ENCODE measurements around the gene CCDC178.

The CCDC178 gene

GRCh38 chr18:33034945-33035344 lies 405.6 kb downstream of the CCDC178 start:
- TF ChIP-seq, protein P1, sequence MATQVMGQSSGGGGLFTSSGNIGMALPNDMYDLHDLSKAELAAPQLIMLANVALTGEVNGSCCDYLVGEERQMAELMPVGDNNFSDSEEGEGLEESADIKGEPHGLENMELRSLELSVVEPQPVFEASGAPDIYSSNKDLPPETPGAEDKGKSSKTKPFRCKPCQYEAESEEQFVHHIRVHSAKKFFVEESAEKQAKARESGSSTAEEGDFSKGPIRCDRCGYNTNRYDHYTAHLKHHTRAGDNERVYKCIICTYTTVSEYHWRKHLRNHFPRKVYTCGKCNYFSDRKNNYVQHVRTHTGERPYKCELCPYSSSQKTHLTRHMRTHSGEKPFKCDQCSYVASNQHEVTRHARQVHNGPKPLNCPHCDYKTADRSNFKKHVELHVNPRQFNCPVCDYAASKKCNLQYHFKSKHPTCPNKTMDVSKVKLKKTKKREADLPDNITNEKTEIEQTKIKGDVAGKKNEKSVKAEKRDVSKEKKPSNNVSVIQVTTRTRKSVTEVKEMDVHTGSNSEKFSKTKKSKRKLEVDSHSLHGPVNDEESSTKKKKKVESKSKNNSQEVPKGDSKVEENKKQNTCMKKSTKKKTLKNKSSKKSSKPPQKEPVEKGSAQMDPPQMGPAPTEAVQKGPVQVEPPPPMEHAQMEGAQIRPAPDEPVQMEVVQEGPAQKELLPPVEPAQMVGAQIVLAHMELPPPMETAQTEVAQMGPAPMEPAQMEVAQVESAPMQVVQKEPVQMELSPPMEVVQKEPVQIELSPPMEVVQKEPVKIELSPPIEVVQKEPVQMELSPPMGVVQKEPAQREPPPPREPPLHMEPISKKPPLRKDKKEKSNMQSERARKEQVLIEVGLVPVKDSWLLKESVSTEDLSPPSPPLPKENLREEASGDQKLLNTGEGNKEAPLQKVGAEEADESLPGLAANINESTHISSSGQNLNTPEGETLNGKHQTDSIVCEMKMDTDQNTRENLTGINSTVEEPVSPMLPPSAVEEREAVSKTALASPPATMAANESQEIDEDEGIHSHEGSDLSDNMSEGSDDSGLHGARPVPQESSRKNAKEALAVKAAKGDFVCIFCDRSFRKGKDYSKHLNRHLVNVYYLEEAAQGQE (IDR thresholded peaks at IDR 0.05; ENCODE audit: low read depth): no peak
- TF ChIP-seq EGR1 (IDR thresholded peaks at IDR 0.05) (no peak), CEBPB (IDR thresholded peaks at IDR 0.05) (no peak), YY1 (IDR thresholded peaks at IDR 0.05; ENCODE audit: low read depth) (no peak), CREB1 (IDR thresholded peaks at IDR 0.05; ENCODE audit: low read depth) (no peak), ZBTB7A (IDR thresholded peaks at IDR 0.05; ENCODE audit: low read depth) (no peak), USF1 (IDR thresholded peaks at IDR 0.05) (no peak), TAF1 (IDR thresholded peaks at IDR 0.05; ENCODE audit: low read depth) (no peak), RAD21 (IDR thresholded peaks at IDR 0.05; ENCODE audit: low read depth) (no peak), TCF12 (IDR thresholded peaks at IDR 0.05; ENCODE audit: low read depth) (no peak)
- TF ChIP-seq, protein P2, sequence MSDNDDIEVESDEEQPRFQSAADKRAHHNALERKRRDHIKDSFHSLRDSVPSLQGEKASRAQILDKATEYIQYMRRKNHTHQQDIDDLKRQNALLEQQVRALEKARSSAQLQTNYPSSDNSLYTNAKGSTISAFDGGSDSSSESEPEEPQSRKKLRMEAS (IDR thresholded peaks at IDR 0.05): no peak

GRCh38 chr18:33034212-33034611 lies 406.3 kb downstream of the CCDC178 start:
- no peak for TF ChIP-seq TAF1 (IDR thresholded peaks at IDR 0.05; ENCODE audit: low read depth)
- TF ChIP-seq RAD21 (IDR thresholded peaks at IDR 0.05; ENCODE audit: low read depth): no peak
- no peak for TF ChIP-seq CREB1 (IDR thresholded peaks at IDR 0.05; ENCODE audit: low read depth)

DNA sequence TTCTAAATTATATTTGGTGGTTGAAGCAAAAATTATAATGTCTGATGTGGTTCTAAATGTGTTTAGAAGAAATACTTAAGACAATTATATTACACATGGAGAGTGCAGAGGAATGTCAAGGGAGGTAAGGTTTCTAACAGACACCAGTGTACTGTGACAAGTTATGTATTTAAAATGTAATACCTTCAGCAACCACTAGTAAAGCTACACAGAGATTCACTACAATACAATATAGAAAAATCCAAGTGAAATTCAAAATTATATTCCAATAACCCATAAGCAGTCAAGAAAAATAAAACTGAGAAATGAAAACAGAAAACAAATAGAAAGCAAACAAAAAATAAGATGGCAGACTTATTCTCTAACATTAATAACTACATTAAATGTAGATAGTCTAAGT lies 418.2 kb downstream of the CCDC178 start:
- TF ChIP-seq CEBPB (IDR thresholded peaks at IDR 0.05) (no peak), EGR1 (IDR thresholded peaks at IDR 0.05) (no peak), NFIC (IDR thresholded peaks at IDR 0.05) (no peak), FOXM1 (IDR thresholded peaks at IDR 0.05; ENCODE audit: borderline replicate concordance, low read depth) (no peak)
- TF ChIP-seq, protein P2 (IDR thresholded peaks at IDR 0.05): no peak

GRCh38 chr18:33020877-33021276 lies 419.6 kb downstream of the CCDC178 start:
- TF ChIP-seq, protein P1 (IDR thresholded peaks at IDR 0.05; ENCODE audit: low read depth): no peak
- TF ChIP-seq CEBPB (IDR thresholded peaks at IDR 0.05) (no peak), CREB1 (IDR thresholded peaks at IDR 0.05; ENCODE audit: low read depth) (no peak), YY1 (IDR thresholded peaks at IDR 0.05; ENCODE audit: low read depth) (no peak), TCF12 (IDR thresholded peaks at IDR 0.05; ENCODE audit: low read depth) (no peak), TAF1 (IDR thresholded peaks at IDR 0.05; ENCODE audit: low read depth) (no peak), FOXM1 (IDR thresholded peaks at IDR 0.05; ENCODE audit: borderline replicate concordance, low read depth) (no peak), EGR1 (IDR thresholded peaks at IDR 0.05) (no peak), TEAD4 (IDR thresholded peaks at IDR 0.05) (no peak), EP300 (IDR thresholded peaks at IDR 0.05; ENCODE audit: borderline replicate concordance) (no peak)
- TF ChIP-seq, protein P2 (IDR thresholded peaks at IDR 0.05): no peak

DNA sequence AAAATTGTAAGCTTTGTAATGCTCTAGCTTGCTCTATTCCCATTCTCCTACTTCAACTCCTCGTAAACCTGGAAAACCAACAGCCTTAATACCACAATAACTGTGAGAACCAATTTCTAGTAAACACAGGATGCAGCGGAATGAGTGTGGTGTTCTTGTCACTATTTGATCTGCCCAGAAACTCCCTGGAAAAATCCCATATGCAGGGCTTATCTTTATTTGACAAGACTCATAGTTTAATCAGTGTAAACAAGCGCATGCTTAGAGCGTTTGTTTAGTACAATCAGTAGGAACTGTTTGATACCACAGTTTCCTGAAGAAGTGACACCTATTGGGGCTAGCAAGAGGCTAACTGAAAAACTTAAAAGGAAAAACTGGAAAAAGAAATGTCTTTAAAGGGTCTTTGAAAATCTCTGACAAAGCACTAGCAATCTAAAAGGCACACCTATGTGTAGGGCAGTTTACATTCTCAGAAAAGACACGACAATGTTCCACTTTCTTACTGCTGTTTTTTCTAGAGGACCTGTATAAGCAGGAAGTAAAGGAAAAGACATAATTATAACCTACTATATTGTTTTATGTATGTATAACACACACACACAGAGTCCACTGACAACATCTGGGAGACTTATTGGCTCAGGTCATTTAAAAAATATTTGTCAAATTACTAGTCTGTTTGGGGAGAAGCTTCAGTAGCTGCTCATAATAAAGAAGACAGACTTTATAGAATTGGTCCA lies 426.3 kb downstream of the CCDC178 start:
- TF ChIP-seq, protein P2 (IDR thresholded peaks at IDR 0.05): no peak
- TF ChIP-seq ZBTB7A (IDR thresholded peaks at IDR 0.05; ENCODE audit: low read depth): no peak
- no peak for TF ChIP-seq CEBPB (IDR thresholded peaks at IDR 0.05)
- no peak for TF ChIP-seq RAD21 (IDR thresholded peaks at IDR 0.05; ENCODE audit: low read depth)
- no peak for TF ChIP-seq TCF12 (IDR thresholded peaks at IDR 0.05; ENCODE audit: low read depth)
- TF ChIP-seq YY1 (IDR thresholded peaks at IDR 0.05; ENCODE audit: low read depth): no peak
- no peak for TF ChIP-seq FOXM1 (IDR thresholded peaks at IDR 0.05; ENCODE audit: borderline replicate concordance, low read depth)
- no peak for TF ChIP-seq CREB1 (IDR thresholded peaks at IDR 0.05; ENCODE audit: low read depth)
- no peak for TF ChIP-seq NFIC (IDR thresholded peaks at IDR 0.05)

- no peak for TF ChIP-seq USF1 (IDR thresholded peaks at IDR 0.05)
- TF ChIP-seq, protein P2 (IDR thresholded peaks at IDR 0.05): no peak
- TF ChIP-seq CREB1 (IDR thresholded peaks at IDR 0.05; ENCODE audit: low read depth): no peak
- no peak for TF ChIP-seq TAF1 (IDR thresholded peaks at IDR 0.05; ENCODE audit: low read depth)
- peak; percentile 92 for TF ChIP-seq TEAD4 (IDR thresholded peaks at IDR 0.05)
- peak; percentile 62; the same call in 1 of the 2 replicates for TF ChIP-seq TCF12 (IDR thresholded peaks at IDR 0.05; ENCODE audit: low read depth)
- peak; percentile 35; the same call in 1 of the 2 replicates for TF ChIP-seq NFIC (IDR thresholded peaks at IDR 0.05)
- no peak for TF ChIP-seq CEBPB (IDR thresholded peaks at IDR 0.05)
- peak; percentile 64 for TF ChIP-seq FOXM1 (IDR thresholded peaks at IDR 0.05; ENCODE audit: borderline replicate concordance, low read depth)
- peak; percentile 6; the same call in 1 of the 2 replicates for TF ChIP-seq RAD21 (IDR thresholded peaks at IDR 0.05; ENCODE audit: low read depth)
- no peak for TF ChIP-seq ZBTB7A (IDR thresholded peaks at IDR 0.05; ENCODE audit: low read depth)
- no peak for TF ChIP-seq YY1 (IDR thresholded peaks at IDR 0.05; ENCODE audit: low read depth)
- TF ChIP-seq EGR1 (IDR thresholded peaks at IDR 0.05): no peak
- TF ChIP-seq, protein P1 (IDR thresholded peaks at IDR 0.05; ENCODE audit: low read depth): no peak
- TF ChIP-seq EP300 (IDR thresholded peaks at IDR 0.05; ENCODE audit: borderline replicate concordance): peak; percentile 69
These were observed 430.4 kb downstream of the CCDC178 start for GRCh38 chr18:33010149-33010548.
